ENCODE data around the gene TWIST2. TPM values are rescaled to one million over a fixed set of nuclear protein-coding genes. Genes with fewer than 3 reads are reported as not detected.

Gene TWIST2
- total RNA-seq, 1 experiment from 2014 or later, result 0.22 TPM

GRCh38 chr2:238822955-238823354, 24.9 kb upstream of the TWIST2 start:
- H4K8ac ChIP-seq (replicated peaks; ENCODE audit: insufficient read length, low read depth, low read length), result no peak overlapping the region
- no peak overlapping the region for H3K14ac ChIP-seq (ENCODE audit: insufficient read depth, low read length)
- Mint-ChIP-seq H3K27me3 (ENCODE audit: low read depth) (peaks cover 52% of the 10 kb centered on the region), H3K4me1 (peaks cover 5 to 8% of the 10 kb centered on the region in 2 experiments), H3K9me3 (peaks cover 28 to 33% of the 10 kb centered on the region in 2 experiments), H3K4me3 (no peak overlapping the region), H3K36me3 (ENCODE audit: insufficient read depth in 1 of 3, low read depth in 3 of 3) (peaks cover 2 to 16% (median 2%) of the 10 kb centered on the region in 3 experiments; a peak in 4 of 7 replicates), H3K27ac (no peak overlapping the region)
- no peaks in the 10 kb centered on the region for H3K79me1 ChIP-seq (ENCODE audit: insufficient read depth, low read depth, low read length, poor library complexity, severe bottlenecking)
- no peak overlapping the region for H2BK5ac ChIP-seq (ENCODE audit: insufficient read length, low read length)
- H4K20me1 ChIP-seq (ENCODE audit: control insufficient read depth, insufficient read depth, insufficient read length), result no peaks in the 10 kb centered on the region
- no peak overlapping the region for H2AFZ ChIP-seq (ENCODE audit: low read length)
- H2BK20ac ChIP-seq (ENCODE audit: low read depth, low read length, poor library complexity, severe bottlenecking), result no peak overlapping the region
- H3K27me3 ChIP-seq (ENCODE audit: insufficient read depth, low read length), result no peaks in the 10 kb centered on the region
- no CpG with 5 or more reads among the region's 1 CpG for WGBS (ENCODE audit: extremely low coverage, insufficient read length, low lambda C conversion rate)
- no peak overlapping the region for H3K9ac ChIP-seq (ENCODE audit: extremely low read depth, insufficient read length, low read length)
- no peak overlapping the region for H4K5ac ChIP-seq (ENCODE audit: insufficient read length, low read depth, low read length)
- H3K79me2 ChIP-seq (ENCODE audit: insufficient read depth, low read length), result no peaks in the 10 kb centered on the region
- no peak overlapping the region for H3K4ac ChIP-seq (ENCODE audit: low read depth, low read length)
- H3K4me2 ChIP-seq (ENCODE audit: insufficient read depth, insufficient read length, low read length), result no peak overlapping the region
- H4K91ac ChIP-seq (ENCODE audit: insufficient read length, low read depth, low read length), result no peak overlapping the region
- TF ChIP-seq CTCF (conservative IDR thresholded peaks at IDR 0.05), result no peak
- no peak overlapping the region for H2BK120ac ChIP-seq (ENCODE audit: low read depth, low read length, poor library complexity, severe bottlenecking)
- no peak overlapping the region for H3K27ac ChIP-seq (ENCODE audit: insufficient read length, low read depth, low read length)
- no peak overlapping the region for H2BK12ac ChIP-seq (ENCODE audit: insufficient read length, low read depth, low read length)
- H2AK5ac ChIP-seq (ENCODE audit: insufficient read length, low read length), result no peak overlapping the region
- H3K18ac ChIP-seq (ENCODE audit: insufficient read length, low read depth, low read length), result no peak overlapping the region
- H3K23me2 ChIP-seq (ENCODE audit: insufficient read length, low read depth, low read length, poor library complexity, severe bottlenecking), result no peaks in the 10 kb centered on the region
- H3K23ac ChIP-seq (ENCODE audit: insufficient read length, low read depth, low read length), result no peak overlapping the region
- H3K4me1 ChIP-seq (ENCODE audit: insufficient read depth, low read length), result no peaks in the 10 kb centered on the region
- no peak for DNase-seq
- no peak overlapping the region for H3K56ac ChIP-seq (ENCODE audit: insufficient read length, low read depth, low read length)
- peaks cover 10% of the 10 kb centered on the region for H3K9me3 ChIP-seq (ENCODE audit: control insufficient read depth, low read depth, low read length)
- no peak overlapping the region for H2BK15ac ChIP-seq (ENCODE audit: low read depth, low read length)
- no peak overlapping the region for H3T11ph ChIP-seq (ENCODE audit: low read length)

Data from H9 (cell line).